Stomach (tissue), 4 donors: ENCODE data around the gene CTNND2.

Experiments
- CTCF ChIP-seq, 7 experiments: fragments of 450-650 bp in 4 of 7; fragments of 200-600 bp in 3 of 7; sonication (generic) in 3 of 7; IDR thresholded peaks; one replicate each; pipeline ENCODE4 v1.5.1; 2016 to 2019; ENCODE audit warnings: antibody characterized with exemption in 7 of 7, control low read depth in 2 of 7, mild to moderate bottlenecking in 1 of 7
- POLR2A ChIP-seq, 4 donors: fragments of 450-650 bp; IDR thresholded peaks; one replicate each; pipeline ENCODE4 v1.6.1; 2016; ENCODE audit warnings: antibody characterized with exemption in 4 of 4, control low read depth in 2 of 4, mild to moderate bottlenecking in 1 of 4, moderate library complexity in 1 of 4

- TF ChIP-seq POLR2A (IDR thresholded peaks at IDR 0.05) (no peak), CTCF (IDR thresholded peaks at IDR 0.05) (no peak)
These were observed 394.5 kb downstream of the CTNND2 start for GRCh38 chr5:11509793-11510192.
